ENCODE measurements around the gene HIRA. TPM values are rescaled to one million over a fixed set of nuclear protein-coding genes. Genes with fewer than 3 reads are reported as not detected.

HIRA gene
- total and polyA plus RNA-seq, 11 donors, result 3.7 to 25.4 (median 17.3) TPM

- Histone ChIP-seq H3K9me3 (peaks cover 0 to 78% (median 40%) of the 10 kb centered on the region in 12 donors), H3K36me3 (peaks cover 7 to 98% (median 49%) of the 10 kb centered on the region in 9 donors), H3K27me3 (no peaks in the 10 kb centered on the region), H3K4me1 (no peaks in the 10 kb centered on the region), H3K27ac (no peak overlapping the region), H3K4me3 (no peak overlapping the region)
- intact Hi-C loops (cut with DNase I), result no loop called here
- ATAC-seq, result no peak
- WGBS, 4 donors, result 97 to 100% (median 98%) methylated on average over 2 of the region's 2 CpGs
- TF ChIP-seq POLR2A (IDR thresholded peaks at IDR 0.05) (no peak), CTCF (IDR thresholded peaks at IDR 0.05) (no peak)
- no peak for DNase-seq
These were observed 94.4 kb downstream of the HIRA start for GRCh38 chr22:19337137-19337536.

- 96 to 99% (median 97%) methylated on average over 7 of the region's 7 CpGs for WGBS, 4 donors
- ATAC-seq, result no peak
- H3K36me3 ChIP-seq, result peaks cover 7 to 98% (median 53%) of the 10 kb centered on the region in 9 donors
- H3K9me3 ChIP-seq, result peaks cover 0 to 80% (median 40%) of the 10 kb centered on the region in 12 donors
- H3K4me1 ChIP-seq, result no peaks in the 10 kb centered on the region
- no peak for TF ChIP-seq POLR2A (IDR thresholded peaks at IDR 0.05)
- TF ChIP-seq CTCF (IDR thresholded peaks at IDR 0.05), result no peak
- no peak for DNase-seq
- intact Hi-C loops (cut with DNase I), result no loop called here
- H3K27me3 ChIP-seq, result no peaks in the 10 kb centered on the region
- H3K4me3 ChIP-seq, result no peak overlapping the region
- no peak overlapping the region for H3K27ac ChIP-seq
These were observed 95.1 kb downstream of the HIRA start for GRCh38 chr22:19336133-19337075.

GRCh38 chr22:19331975-19332374, 99.6 kb downstream of the HIRA start:
- no peak for TF ChIP-seq CTCF (IDR thresholded peaks at IDR 0.05)
- TF ChIP-seq POLR2A (IDR thresholded peaks at IDR 0.05), result no peak
- Histone ChIP-seq H3K36me3 (peaks cover 12 to 81% (median 60%) of the 10 kb centered on the region in 9 donors), H3K9me3 (peaks cover 0 to 58% (median 30%) of the 10 kb centered on the region in 12 donors), H3K4me1 (no peaks in the 10 kb centered on the region), H3K27ac (no peak overlapping the region), H3K27me3 (no peaks in the 10 kb centered on the region), H3K4me3 (no peak overlapping the region)
- DNase-seq (no peak), ATAC-seq (no peak)
- intact Hi-C loops (cut with DNase I), result no loop called here
- WGBS, 4 donors, result 93 to 97% (median 95%) methylated on average over 5 of the region's 5 CpGs

- no peaks in the 10 kb centered on the region for H3K4me1 ChIP-seq
- H3K27me3 ChIP-seq, result no peaks in the 10 kb centered on the region
- peaks cover 12 to 76% (median 55%) of the 10 kb centered on the region in 9 donors for H3K36me3 ChIP-seq
- ATAC-seq (no peak), DNase-seq (no peak)
- H3K27ac ChIP-seq, result no peak overlapping the region
- WGBS, 4 donors, result 91 to 95% (median 93%) methylated on average over 6 to 7 of the region's 7 CpGs
- TF ChIP-seq CTCF (IDR thresholded peaks at IDR 0.05) (no peak), POLR2A (IDR thresholded peaks at IDR 0.05) (no peak)
- peaks cover 0 to 54% (median 27%) of the 10 kb centered on the region in 12 donors for H3K9me3 ChIP-seq
- intact Hi-C loops (cut with DNase I), result no loop called here
- no peak overlapping the region for H3K4me3 ChIP-seq
These were observed 100.1 kb downstream of the HIRA start for GRCh38 chr22:19331474-19331873.
